ENCODE data around the gene PNKD.

- no peak for TF ChIP-seq POLR2A (IDR thresholded peaks at IDR 0.05; ENCODE audit: extremely low read depth, insufficient read length)
- TF ChIP-seq CTCF (IDR thresholded peaks at IDR 0.05; ENCODE audit: low read depth, low read length), result peak; percentile 6
- TF ChIP-seq, protein P1, sequence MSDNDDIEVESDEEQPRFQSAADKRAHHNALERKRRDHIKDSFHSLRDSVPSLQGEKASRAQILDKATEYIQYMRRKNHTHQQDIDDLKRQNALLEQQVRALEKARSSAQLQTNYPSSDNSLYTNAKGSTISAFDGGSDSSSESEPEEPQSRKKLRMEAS (IDR thresholded peaks at IDR 0.05; ENCODE audit: low read depth, low read length), result no peak
Measured at GRCh38 chr2:218263817-218264641, 6.3 kb upstream of the PNKD start.

Measured in NB4 (cell line).